Measurements from ENCODE around the gene IRAG1. TPM values are rescaled to one million over a fixed set of nuclear protein-coding genes. Genes with fewer than 3 reads are reported as not detected.

IRAG1 gene
- total and polyA plus RNA-seq, 2 experiments from 2014 or later, result 1.5 to 2.7 TPM

- Histone ChIP-seq H3K27me3 (ENCODE audit: insufficient read depth) (no peaks in the 10 kb centered on the region), H3K4me1 (ENCODE audit: insufficient read depth) (no peaks in the 10 kb centered on the region), H3K4me3 (no peak overlapping the region), H3F3A (replicated peaks; ENCODE audit: low read depth) (no peaks in the 10 kb centered on the region), H3K36me3 (ENCODE audit: insufficient read depth) (no peaks in the 10 kb centered on the region), H3K4me2 (no peak overlapping the region), H2AFZ (no peak overlapping the region), H3K27ac (ENCODE audit: low read depth) (no peak overlapping the region), H3K79me2 (replicated peaks; ENCODE audit: insufficient read depth) (no peaks in the 10 kb centered on the region), H4K20me1 (replicated peaks; ENCODE audit: insufficient read depth) (no peaks in the 10 kb centered on the region), H3K9me2 (ENCODE audit: insufficient read depth) (0 out of 2 replicates have a peak, but pooled peaks cover 8% of the 10 kb centered on the region)
- Mint-ChIP-seq H3K4me1 (peaks cover 2% of the 10 kb centered on the region; the same call in 1 of the 3 replicates), H3K4me3 (no peak overlapping the region), H3K36me3 (ENCODE audit: low read depth) (no peaks in the 10 kb centered on the region; the same call in 2 of the 3 replicates), H3K27me3 (ENCODE audit: insufficient read depth, low read depth, poor library complexity) (peaks cover 5% of the 10 kb centered on the region), H3K27ac (no peak overlapping the region), H3K9me3 (no peaks in the 10 kb centered on the region)
- ATAC-seq, result no peak
- no peak for TF ChIP-seq REST (IDR thresholded peaks at IDR 0.05; ENCODE audit: unreplicated experiment)
- no peak for TF ChIP-seq STAT1 (IDR thresholded peaks at IDR 0.05; ENCODE audit: unreplicated experiment)
- no peak for TF ChIP-seq ETS1 (IDR thresholded peaks at IDR 0.05)
- TF ChIP-seq EZH2phosphoT487 (IDR thresholded peaks at IDR 0.05; ENCODE audit: unreplicated experiment), result no peak
- no peak for TF ChIP-seq JUNB (IDR thresholded peaks at IDR 0.05; ENCODE audit: unreplicated experiment)
- no peak for TF ChIP-seq ZNF462 (CRISPR knock-in tag; IDR thresholded peaks at IDR 0.05)
- no peak for TF ChIP-seq CTCF (conservative IDR thresholded peaks at IDR 0.05; ENCODE audit: low read depth in 2 of 2)
- no peak for TF ChIP-seq NANOG (IDR thresholded peaks at IDR 0.05; ENCODE audit: borderline replicate concordance)
- no peak for TF ChIP-seq CREB1 (CRISPR knock-in tag; IDR thresholded peaks at IDR 0.05; ENCODE audit: low read depth)
- no peak for TF ChIP-seq ZNF114 (CRISPR knock-in tag; IDR thresholded peaks at IDR 0.05)
- TF ChIP-seq ZNF331 (CRISPR knock-in tag; IDR thresholded peaks at IDR 0.05; ENCODE audit: low read depth), result no peak
- no peak for TF ChIP-seq POLR2AphosphoS5 (IDR thresholded peaks at IDR 0.05; ENCODE audit: low read depth)
- no peak for TF ChIP-seq EZH2 (IDR thresholded peaks at IDR 0.05; ENCODE audit: low read depth, unreplicated experiment)
- DNase-seq (ENCODE audit: low spot score), result no peak
Measured at GRCh38 chr11:10719616-10720015, 26.1 kb upstream of the IRAG1 start.
